ENCODE data around the gene CCS.
A peak's percentile ranks its signal among the peaks of the same experiment; 100 is the strongest.

Gene CCS

GRCh38 chr11:66593303-66593635 lies 284 bp downstream of the CCS start:
- Histone ChIP-seq H3K9me2 (replicated peaks; ENCODE audit: insufficient read depth, low read length) (no peaks in the 10 kb centered on the region), H3K27ac (ENCODE audit: low read depth, low read length) (no peak overlapping the region), H3K79me2 (ENCODE audit: insufficient read depth, low read length) (no peaks in the 10 kb centered on the region), H2AFZ (ENCODE audit: low read depth, low read length, severe bottlenecking) (peak overlapping the region; percentile 79), H3F3A (ENCODE audit: insufficient read depth) (no peaks in the 10 kb centered on the region), H3K4me3 (ENCODE audit: insufficient read depth, low read length, poor library complexity, severe bottlenecking) (peak overlapping the region; percentile 71), H3K9ac (ENCODE audit: low read length) (peak overlapping the region; percentile 78), H3K36me3 (ENCODE audit: low read length) (no peaks in the 10 kb centered on the region), H3K4me2 (ENCODE audit: low read depth, low read length, poor library complexity, severe bottlenecking) (peak overlapping the region; percentile 82), H3K27me3 (ENCODE audit: low read length) (no peaks in the 10 kb centered on the region), H3K9me3 (ENCODE audit: insufficient read depth, low read length) (no peaks in the 10 kb centered on the region), H4K20me1 (ENCODE audit: low read depth, low read length) (no peaks in the 10 kb centered on the region)
- no peak for TF ChIP-seq EZH2phosphoT487 (conservative IDR thresholded peaks at IDR 0.05; ENCODE audit: low read length)
- TF ChIP-seq CTCF (IDR thresholded peaks at IDR 0.05; ENCODE audit: insufficient read depth, low read length, poor library complexity, severe bottlenecking), result no peak

- no peak for TF ChIP-seq EZH2phosphoT487 (conservative IDR thresholded peaks at IDR 0.05; ENCODE audit: low read length)
- TF ChIP-seq CTCF (IDR thresholded peaks at IDR 0.05; ENCODE audit: insufficient read depth, low read length, poor library complexity, severe bottlenecking), result no peak
- Histone ChIP-seq H3K9me3 (ENCODE audit: insufficient read depth, low read length) (no peaks in the 10 kb centered on the region), H2AFZ (ENCODE audit: low read depth, low read length, severe bottlenecking) (peak overlapping the region; percentile 79), H3F3A (ENCODE audit: insufficient read depth) (no peaks in the 10 kb centered on the region), H3K9me2 (replicated peaks; ENCODE audit: insufficient read depth, low read length) (no peaks in the 10 kb centered on the region), H3K4me2 (ENCODE audit: low read depth, low read length, poor library complexity, severe bottlenecking) (peak overlapping the region; percentile 82), H4K20me1 (ENCODE audit: low read depth, low read length) (no peaks in the 10 kb centered on the region), H3K4me3 (ENCODE audit: insufficient read depth, low read length, poor library complexity, severe bottlenecking) (peak overlapping the region; percentile 71), H3K27ac (ENCODE audit: low read depth, low read length) (no peak overlapping the region), H3K36me3 (ENCODE audit: low read length) (no peaks in the 10 kb centered on the region), H3K27me3 (ENCODE audit: low read length) (no peaks in the 10 kb centered on the region), H3K9ac (ENCODE audit: low read length) (peak overlapping the region; percentile 78), H3K79me2 (ENCODE audit: insufficient read depth, low read length) (no peaks in the 10 kb centered on the region)
These were observed 665 bp downstream of the CCS start for GRCh38 chr11:66593650-66594049.

GRCh38 chr11:66595245-66595904 lies 2.4 kb downstream of the CCS start:
- Histone ChIP-seq H3F3A (ENCODE audit: insufficient read depth) (no peaks in the 10 kb centered on the region), H3K9me3 (ENCODE audit: insufficient read depth, low read length) (no peaks in the 10 kb centered on the region), H3K4me3 (ENCODE audit: insufficient read depth, low read length, poor library complexity, severe bottlenecking) (no peak overlapping the region), H3K27ac (ENCODE audit: low read depth, low read length) (no peak overlapping the region), H3K27me3 (ENCODE audit: low read length) (no peaks in the 10 kb centered on the region), H3K79me2 (ENCODE audit: insufficient read depth, low read length) (no peaks in the 10 kb centered on the region), H3K4me2 (ENCODE audit: low read depth, low read length, poor library complexity, severe bottlenecking) (no peak overlapping the region), H4K20me1 (ENCODE audit: low read depth, low read length) (no peaks in the 10 kb centered on the region), H2AFZ (ENCODE audit: low read depth, low read length, severe bottlenecking) (no peak overlapping the region), H3K9ac (ENCODE audit: low read length) (no peak overlapping the region), H3K36me3 (ENCODE audit: low read length) (no peaks in the 10 kb centered on the region), H3K9me2 (replicated peaks; ENCODE audit: insufficient read depth, low read length) (no peaks in the 10 kb centered on the region)
- TF ChIP-seq CTCF (IDR thresholded peaks at IDR 0.05; ENCODE audit: insufficient read depth, low read length, poor library complexity, severe bottlenecking), result no peak
- no peak for TF ChIP-seq EZH2phosphoT487 (conservative IDR thresholded peaks at IDR 0.05; ENCODE audit: low read length)
